ENCODE data around the gene KLHL29.

The KLHL29 gene

GRCh38 chr2:23468474-23469141 lies 83.6 kb downstream of the KLHL29 start:
- TF ChIP-seq POLR2AphosphoS5 (IDR thresholded peaks at IDR 0.05; ENCODE audit: low read depth, low read length) (no peak), FOXP2 (optimal IDR thresholded peaks at IDR 0.05; ENCODE audit: borderline replicate concordance, extremely low read depth, extremely low read length, insufficient read depth) (no peak), TAF1 (IDR thresholded peaks at IDR 0.05; ENCODE audit: borderline replicate concordance, insufficient read depth, low read length) (no peak), SIN3A (IDR thresholded peaks at IDR 0.05; ENCODE audit: borderline replicate concordance, insufficient read depth, low read length) (no peak), REST (IDR thresholded peaks at IDR 0.05; ENCODE audit: insufficient read depth in 1 of 2, low read depth in 2 of 2, low read length in 2 of 2) (no peak)

- TF ChIP-seq SIN3A (IDR thresholded peaks at IDR 0.05; ENCODE audit: borderline replicate concordance, insufficient read depth, low read length) = no peak
- no peak for TF ChIP-seq REST (IDR thresholded peaks at IDR 0.05; ENCODE audit: insufficient read depth in 1 of 2, low read depth in 2 of 2, low read length in 2 of 2)
- no peak for TF ChIP-seq FOXP2 (optimal IDR thresholded peaks at IDR 0.05; ENCODE audit: borderline replicate concordance, extremely low read depth, extremely low read length, insufficient read depth)
- TF ChIP-seq POLR2AphosphoS5 (IDR thresholded peaks at IDR 0.05; ENCODE audit: low read depth, low read length) = no peak
- TF ChIP-seq TAF1 (IDR thresholded peaks at IDR 0.05; ENCODE audit: borderline replicate concordance, insufficient read depth, low read length) = no peak
Measured at GRCh38 chr2:23469142-23469540, 84.2 kb downstream of the KLHL29 start.

- TF ChIP-seq POLR2AphosphoS5 (IDR thresholded peaks at IDR 0.05; ENCODE audit: low read depth, low read length) (no peak), SIN3A (IDR thresholded peaks at IDR 0.05; ENCODE audit: borderline replicate concordance, insufficient read depth, low read length) (no peak), FOXP2 (optimal IDR thresholded peaks at IDR 0.05; ENCODE audit: borderline replicate concordance, extremely low read depth, extremely low read length, insufficient read depth) (no peak), REST (IDR thresholded peaks at IDR 0.05; ENCODE audit: insufficient read depth in 1 of 2, low read depth in 2 of 2, low read length in 2 of 2) (no peak), TAF1 (IDR thresholded peaks at IDR 0.05; ENCODE audit: borderline replicate concordance, insufficient read depth, low read length) (no peak)
Measured at GRCh38 chr2:23475036-23475435, 90.1 kb downstream of the KLHL29 start.

GRCh38 chr2:23475473-23475872 lies 90.5 kb downstream of the KLHL29 start:
- TF ChIP-seq SIN3A (IDR thresholded peaks at IDR 0.05; ENCODE audit: borderline replicate concordance, insufficient read depth, low read length) = no peak
- no peak for TF ChIP-seq REST (IDR thresholded peaks at IDR 0.05; ENCODE audit: insufficient read depth in 1 of 2, low read depth in 2 of 2, low read length in 2 of 2)
- no peak for TF ChIP-seq POLR2AphosphoS5 (IDR thresholded peaks at IDR 0.05; ENCODE audit: low read depth, low read length)
- no peak for TF ChIP-seq FOXP2 (optimal IDR thresholded peaks at IDR 0.05; ENCODE audit: borderline replicate concordance, extremely low read depth, extremely low read length, insufficient read depth)
- no peak for TF ChIP-seq TAF1 (IDR thresholded peaks at IDR 0.05; ENCODE audit: borderline replicate concordance, insufficient read depth, low read length)
